Endothelial cell of umbilical vein (primary cell): ENCODE results near the gene SPPL2C. TPM values are rescaled to one million over a fixed set of nuclear protein-coding genes. Genes with fewer than 3 reads are reported as not detected.

Source experiments
- BruUV-seq: library from RNA; stranded (reverse); fragments of 400-500 nt; replicated peaks from 2 replicates; lab custom pipeline; 2021; lab: Mats Ljungman, UMichigan
- CTCF ChIA-PET: fragments of 300-600, 350-600 bp; sonication (Branson Sonifier 250); formaldehyde crosslinking; loops from one replicate; lab custom pipeline; 2021; ENCODE audit warnings: antibody characterized with exemption, inconsistent platforms; lab: Charles Lee
- POLR2A ChIA-PET: fragments of 300-600, 350-600 bp; sonication (Branson Sonifier 250); formaldehyde crosslinking; loops from one replicate; lab custom pipeline; 2021; ENCODE audit warnings: antibody characterized with exemption, inconsistent platforms; lab: Charles Lee
- DNase-seq: peaks from one replicate; pipeline ENCODE4 v3.0.0-alpha.2; 2011; ENCODE audit warnings: low read depth, low spot score
- FAIRE-seq: peaks from 2 replicates; lab custom pipeline; 2011; peaks lifted over from hg19 to GRCh38; lab: Jason Lieb, UNC
- H2AFZ ChIP-seq: 2 replicates; pipeline ENCODE4 v1.6.0; 2012; ENCODE audit warnings: low read depth, low read length, control low read depth, inconsistent platforms
- H3K27ac ChIP-seq: 2 replicates; pipeline ENCODE4 v1.5.1; 2011; ENCODE audit warnings: low read depth, mild to moderate bottlenecking, control low read depth, low read length, moderate library complexity; ENCODE audit not compliant: insufficient read depth
- H3K27me3 ChIP-seq, 2 experiments: 2 replicates each; pipeline versions ENCODE4 v1.6.0 to v1.6.1; 2011; ENCODE audit warnings: low read length in 2 of 2, mixed read lengths in 1 of 2; ENCODE audit not compliant: control insufficient read depth in 2 of 2, insufficient read depth in 2 of 2
- H3K36me3 ChIP-seq, 2 experiments: 2 replicates in 1 of 2; 3 replicates in 1 of 2; pipeline ENCODE4 v1.5.1; 2011; ENCODE audit warnings: low read length in 2 of 2, mild to moderate bottlenecking in 1 of 2, moderate library complexity in 1 of 2; ENCODE audit not compliant: control insufficient read depth in 2 of 2, insufficient read depth in 2 of 2; ENCODE audit errors: extremely low read depth in 1 of 2
- H3K4me1 ChIP-seq: 3 replicates; pipeline ENCODE4 v1.5.1; 2011; ENCODE audit warnings: mild to moderate bottlenecking, low read length; ENCODE audit not compliant: control insufficient read depth, insufficient read depth; ENCODE audit errors: extremely low read depth
- H3K4me2 ChIP-seq: 2 replicates; pipeline ENCODE4 v1.6.1; 2011; ENCODE audit warnings: low read length, control low read depth, mixed read lengths; ENCODE audit not compliant: insufficient read depth
- H3K4me3 ChIP-seq, 3 experiments: fragments of 200-600 bp in 1 of 3; sonication (generic), shearing (Covaris generic) in 1 of 3; replicated peaks in 1 of 3; 2 replicates each; pipeline ENCODE4 v1.5.1; 2011 to 2016; ENCODE audit warnings: control low read depth in 3 of 3, low read length in 3 of 3, mild to moderate bottlenecking in 2 of 3, inconsistent platforms in 1 of 3, low read depth in 1 of 3, moderate library complexity in 1 of 3; ENCODE audit not compliant: insufficient read depth in 1 of 3
- H3K79me2 ChIP-seq: 2 replicates; pipeline ENCODE4 v1.6.0; 2012; ENCODE audit warnings: low read length, inconsistent platforms; ENCODE audit not compliant: control insufficient read depth, insufficient read depth
- H3K9ac ChIP-seq: replicated peaks from 2 replicates; pipeline ENCODE3; 2011; ENCODE audit warnings: low read length, control low read depth; ENCODE audit not compliant: insufficient read depth; ENCODE audit errors: extremely low read depth
- H3K9me1 ChIP-seq: replicated peaks from 3 replicates; pipeline ENCODE4 v1.6.0; 2011; ENCODE audit warnings: mild to moderate bottlenecking, low read length; ENCODE audit not compliant: control insufficient read depth, insufficient read depth; ENCODE audit errors: extremely low read depth
- H3K9me3 ChIP-seq: replicated peaks from 2 replicates; pipeline ENCODE4 v1.5.1; 2012; ENCODE audit warnings: low read length, inconsistent platforms; ENCODE audit not compliant: control insufficient read depth, insufficient read depth
- H4K20me1 ChIP-seq: replicated peaks from 2 replicates; pipeline ENCODE3; 2011; ENCODE audit warnings: mild to moderate bottlenecking, low read length; ENCODE audit not compliant: control insufficient read depth, insufficient read depth; ENCODE audit errors: extremely low read depth
- CTCF ChIP-seq, 2 donors: IDR thresholded peaks; 1 replicate in 1 of 2; 2 replicates in 1 of 2; pipeline ENCODE4 v1.5.1; 2011; ENCODE audit warnings: low read length in 2 of 2, mild to moderate bottlenecking in 2 of 2, moderate library complexity in 2 of 2, control low read depth in 1 of 2, inconsistent platforms in 1 of 2, low read depth in 1 of 2; ENCODE audit not compliant: insufficient read depth in 1 of 2; ENCODE audit errors: extremely low read depth in 1 of 2
- EZH2 ChIP-seq: IDR thresholded peaks from 2 replicates; pipeline ENCODE4 v1.6.1; 2012; ENCODE audit warnings: borderline replicate concordance, low read depth, mild to moderate bottlenecking, moderate library complexity, low read length, inconsistent platforms; ENCODE audit not compliant: severe bottlenecking
- FOS ChIP-seq: IDR thresholded peaks from 2 replicates; pipeline ENCODE4 v1.6.1; 2011; ENCODE audit warnings: mild to moderate bottlenecking, low read length, moderate library complexity, borderline replicate concordance; ENCODE audit not compliant: insufficient read depth
- GATA2 ChIP-seq: IDR thresholded peaks from 2 replicates; pipeline ENCODE4 v1.7.0; 2011; ENCODE audit warnings: low read depth, mild to moderate bottlenecking, moderate library complexity, mixed read lengths, low read length; ENCODE audit not compliant: insufficient read length, insufficient read depth
- JUN ChIP-seq: IDR thresholded peaks from 2 replicates; pipeline ENCODE4 v1.6.1; 2011; ENCODE audit warnings: borderline replicate concordance, low read depth; ENCODE audit not compliant: insufficient read length, insufficient read depth
- MAX ChIP-seq: IDR thresholded peaks from 2 replicates; pipeline ENCODE4 v1.6.1; 2011; ENCODE audit not compliant: insufficient read depth, insufficient read length
- MYC ChIP-seq: IDR thresholded peaks from one replicate; pipeline ENCODE4 v1.6.1; 2011; ENCODE audit warnings: mild to moderate bottlenecking, low read depth, low read length
- POLR2A ChIP-seq: IDR thresholded peaks from 2 replicates; pipeline ENCODE4 v1.6.1; 2012; ENCODE audit warnings: low read depth, mild to moderate bottlenecking, control low read depth, low read length
- POLR2AphosphoS5 ChIP-seq: IDR thresholded peaks from 2 replicates; pipeline ENCODE4 v1.6.1; 2012; ENCODE audit warnings: low read depth, mild to moderate bottlenecking, control low read depth, low read length, moderate library complexity; ENCODE audit not compliant: insufficient read depth
- dilution Hi-C: fragments of 300-500 bp; cut with MboI; formaldehyde crosslinking; loops from one replicate; pipeline ENCODE4 v1.15.0; 2019; ENCODE audit warnings: low sequenced_read_pairs; ENCODE audit not compliant: extremely low pct_ligation_motif_present
- intact Hi-C: fragments of 100-400 bp; cut with micrococcal nuclease; formaldehyde crosslinking; loops from one replicate; pipeline ENCODE4 v1.10.0; 2022
- polyA plus RNA-seq, 4 experiments: library from polyadenylated mRNA; depleted of rRNA in 3 of 4; stranded (reverse) in 3 of 4; unstranded in 1 of 4; fragments of >200 nt; gene quantifications; 2 replicates each; pipeline versions ENCODE4 v1.2.1 to v1.2.3, GENCODE V29; 2011 to 2012; ENCODE audit warnings: missing spikeins in 1 of 4
- total RNA-seq: library from RNA; stranded (reverse); gene quantifications from 2 replicates; pipeline ENCODE4 v1.2.3, GENCODE V29; 2021

The SPPL2C gene
- total and polyA plus RNA-seq, 2 donors (not counting 3 experiments of a cell fraction or from before 2014, with no cell fraction given) = not detected

- BruUV-seq = no TSS peak
- Histone ChIP-seq H3K9me3 (no peaks in the 10 kb centered on the region), H3K4me3 (no peak overlapping the region), H2AFZ (no peak overlapping the region), H3K9ac (no peak overlapping the region), H3K79me2 (no peaks in the 10 kb centered on the region), H4K20me1 (no peaks in the 10 kb centered on the region), H3K36me3 (no peaks in the 10 kb centered on the region), H3K9me1 (no peaks in the 10 kb centered on the region), H3K4me1 (no peaks in the 10 kb centered on the region), H3K4me2 (no peak overlapping the region), H3K27me3 (no peaks in the 10 kb centered on the region), H3K27ac (no peak overlapping the region)
- DNase-seq = no peak
- dilution Hi-C loops (no loop called here), intact Hi-C loops (no loop called here)
- no peak for FAIRE-seq
- ChIA-PET POLR2A (no interaction called here), CTCF (interaction anchor here (1.4 to 3.9 kb wide), 3 partner anchors 10 to 180 kb away, joined by 3 to 25 read pairs (median 17); no protein-coding TSS in a partner anchor)
- TF ChIP-seq MYC (no peak), GATA2 (no peak), EZH2 (no peak), FOS (no peak), POLR2A (no peak), POLR2AphosphoS5 (no peak), JUN (no peak), MAX (no peak), CTCF (IDR thresholded peaks at IDR 0.05; ENCODE audit: extremely low read depth in 1 of 2, insufficient read depth in 1 of 2, low read depth in 1 of 2, low read length in 2 of 2) (no peak)
Measured at GRCh38 chr17:45820052-45820780, 24.5 kb upstream of the SPPL2C start.
